ENCODE results near the gene TMEM178B. TPM values are rescaled to one million over a fixed set of nuclear protein-coding genes. Genes with fewer than 3 reads are reported as not detected.

The TMEM178B gene
- total and polyA plus RNA-seq, 2 experiments from 2014 or later: 0.24 to 0.30 TPM

- H3K79me2 ChIP-seq: no peaks in the 10 kb centered on the region
- TF ChIP-seq EZH2phosphoT487 (IDR thresholded peaks at IDR 0.05; ENCODE audit: low read depth, severe bottlenecking, unreplicated experiment): no peak
- no peak for TF ChIP-seq EZH2 (IDR thresholded peaks at IDR 0.05; ENCODE audit: borderline replicate concordance)
- TF ChIP-seq, protein P1, sequence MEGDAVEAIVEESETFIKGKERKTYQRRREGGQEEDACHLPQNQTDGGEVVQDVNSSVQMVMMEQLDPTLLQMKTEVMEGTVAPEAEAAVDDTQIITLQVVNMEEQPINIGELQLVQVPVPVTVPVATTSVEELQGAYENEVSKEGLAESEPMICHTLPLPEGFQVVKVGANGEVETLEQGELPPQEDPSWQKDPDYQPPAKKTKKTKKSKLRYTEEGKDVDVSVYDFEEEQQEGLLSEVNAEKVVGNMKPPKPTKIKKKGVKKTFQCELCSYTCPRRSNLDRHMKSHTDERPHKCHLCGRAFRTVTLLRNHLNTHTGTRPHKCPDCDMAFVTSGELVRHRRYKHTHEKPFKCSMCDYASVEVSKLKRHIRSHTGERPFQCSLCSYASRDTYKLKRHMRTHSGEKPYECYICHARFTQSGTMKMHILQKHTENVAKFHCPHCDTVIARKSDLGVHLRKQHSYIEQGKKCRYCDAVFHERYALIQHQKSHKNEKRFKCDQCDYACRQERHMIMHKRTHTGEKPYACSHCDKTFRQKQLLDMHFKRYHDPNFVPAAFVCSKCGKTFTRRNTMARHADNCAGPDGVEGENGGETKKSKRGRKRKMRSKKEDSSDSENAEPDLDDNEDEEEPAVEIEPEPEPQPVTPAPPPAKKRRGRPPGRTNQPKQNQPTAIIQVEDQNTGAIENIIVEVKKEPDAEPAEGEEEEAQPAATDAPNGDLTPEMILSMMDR (IDR thresholded peaks at IDR 0.05; ENCODE audit: poor library complexity): no peak
- H3K27me3 ChIP-seq: no peaks in the 10 kb centered on the region
- H3K4me1 ChIP-seq (ENCODE audit: insufficient read depth): no peaks in the 10 kb centered on the region
- no peaks in the 10 kb centered on the region for H3K36me3 ChIP-seq (replicated peaks; ENCODE audit: insufficient read depth, low read depth)
- no peaks in the 10 kb centered on the region for H3K9me2 ChIP-seq (replicated peaks; ENCODE audit: insufficient read depth)
- no peak overlapping the region for H3K4me2 ChIP-seq
- WGBS (ENCODE audit: low lambda C conversion rate, missing lambda C conversion rate): 96% methylated on average over 3 of the region's 3 CpGs
- H3K4me3 ChIP-seq: no peak overlapping the region
- no peak overlapping the region for H3K27ac ChIP-seq
- H4K20me1 ChIP-seq (ENCODE audit: insufficient read depth, poor library complexity, severe bottlenecking): no peaks in the 10 kb centered on the region
- DNase-seq (ENCODE audit: low spot score): no peak
- no peak overlapping the region for H2AFZ ChIP-seq
- H3K9me3 ChIP-seq (ENCODE audit: low read depth): no peaks in the 10 kb centered on the region
Measured at GRCh38 chr7:141415999-141416398, 342.1 kb downstream of the TMEM178B start.

DNA sequence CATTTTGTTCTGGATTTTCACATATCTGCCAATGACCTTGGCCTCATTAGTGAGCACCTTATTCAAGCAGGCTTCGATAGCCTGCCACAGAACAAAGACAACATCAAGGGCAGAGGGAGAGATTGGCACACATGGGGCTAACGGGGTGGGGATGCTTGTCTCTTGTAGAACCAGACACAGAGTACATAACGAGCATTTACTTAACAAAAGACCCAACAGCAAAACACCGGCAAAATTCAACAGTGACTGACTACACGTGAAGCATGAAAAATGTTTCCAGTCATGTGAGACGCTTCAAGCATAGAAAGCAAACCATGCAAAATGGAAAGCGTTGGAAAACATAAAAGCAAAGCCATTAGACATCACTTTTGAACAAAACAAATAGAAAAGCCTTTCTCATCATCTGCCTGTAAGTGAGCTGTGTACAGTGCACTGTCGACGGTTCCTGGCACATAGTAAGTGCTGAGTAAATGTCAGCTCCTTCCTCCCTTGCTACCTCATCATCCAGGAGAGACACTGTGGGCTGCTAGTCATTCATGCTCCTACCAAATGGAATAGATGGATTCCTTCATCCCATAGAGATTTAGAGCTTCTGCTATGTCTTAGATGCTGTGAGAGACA, 342.9 kb downstream of the TMEM178B start:
- no peak overlapping the region for H3K4me3 ChIP-seq
- H3K4me2 ChIP-seq: no peak overlapping the region
- no peaks in the 10 kb centered on the region for H3K4me1 ChIP-seq (ENCODE audit: insufficient read depth)
- no peak for DNase-seq (ENCODE audit: low spot score)
- H3K79me2 ChIP-seq: no peaks in the 10 kb centered on the region
- H3K9me2 ChIP-seq (replicated peaks; ENCODE audit: insufficient read depth): no peaks in the 10 kb centered on the region
- no peaks in the 10 kb centered on the region for H4K20me1 ChIP-seq (ENCODE audit: insufficient read depth, poor library complexity, severe bottlenecking)
- no peak for TF ChIP-seq EZH2 (IDR thresholded peaks at IDR 0.05; ENCODE audit: borderline replicate concordance)
- TF ChIP-seq, protein P1 (IDR thresholded peaks at IDR 0.05; ENCODE audit: poor library complexity): no peak
- no peak for TF ChIP-seq EZH2phosphoT487 (IDR thresholded peaks at IDR 0.05; ENCODE audit: low read depth, severe bottlenecking, unreplicated experiment)
- no peaks in the 10 kb centered on the region for H3K36me3 ChIP-seq (replicated peaks; ENCODE audit: insufficient read depth, low read depth)
- H2AFZ ChIP-seq: no peak overlapping the region
- H3K27me3 ChIP-seq: no peaks in the 10 kb centered on the region
- 79% methylated on average over 9 of the region's 9 CpGs for whole genome bisulfite sequencing (ENCODE audit: low lambda C conversion rate, missing lambda C conversion rate)
- H3K9me3 ChIP-seq (ENCODE audit: low read depth): no peaks in the 10 kb centered on the region
- H3K27ac ChIP-seq: no peak overlapping the region

DNA sequence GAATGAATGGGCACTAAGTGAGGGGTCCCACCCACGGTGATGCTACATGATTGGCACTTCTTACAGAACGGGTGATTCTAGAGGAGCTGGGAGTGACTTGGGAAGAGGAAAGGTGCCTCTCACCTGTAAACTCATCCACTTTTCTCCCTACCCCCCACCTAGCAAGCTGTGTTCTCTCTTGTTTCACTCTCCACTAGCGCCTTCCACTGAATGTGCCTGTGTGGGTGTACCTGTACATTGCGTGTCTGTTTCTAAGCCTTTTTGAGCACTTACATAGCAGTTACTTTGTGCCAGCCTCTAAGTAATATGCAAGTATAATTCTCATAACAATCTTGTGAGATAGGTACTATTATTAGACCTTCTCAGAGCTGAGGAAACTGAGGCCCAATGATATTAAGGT, 343.6 kb downstream of the TMEM178B start:
- Histone ChIP-seq H3K27me3 (no peaks in the 10 kb centered on the region), H3K36me3 (replicated peaks; ENCODE audit: insufficient read depth, low read depth) (no peaks in the 10 kb centered on the region), H3K9me2 (replicated peaks; ENCODE audit: insufficient read depth) (no peaks in the 10 kb centered on the region), H3K9me3 (ENCODE audit: low read depth) (no peaks in the 10 kb centered on the region), H3K4me1 (ENCODE audit: insufficient read depth) (no peaks in the 10 kb centered on the region), H2AFZ (no peak overlapping the region), H3K27ac (no peak overlapping the region), H3K79me2 (no peaks in the 10 kb centered on the region), H4K20me1 (ENCODE audit: insufficient read depth, poor library complexity, severe bottlenecking) (no peaks in the 10 kb centered on the region), H3K4me2 (no peak overlapping the region), H3K4me3 (no peak overlapping the region)
- no peak for TF ChIP-seq EZH2 (IDR thresholded peaks at IDR 0.05; ENCODE audit: borderline replicate concordance)
- no peak for TF ChIP-seq EZH2phosphoT487 (IDR thresholded peaks at IDR 0.05; ENCODE audit: low read depth, severe bottlenecking, unreplicated experiment)
- TF ChIP-seq, protein P1 (IDR thresholded peaks at IDR 0.05; ENCODE audit: poor library complexity): no peak
- WGBS (ENCODE audit: low lambda C conversion rate, missing lambda C conversion rate): 93% methylated on average over 4 of the region's 4 CpGs
- DNase-seq (ENCODE audit: low spot score): no peak
